Measurements from ENCODE around the gene ITGA11.

ITGA11 gene

DNA sequence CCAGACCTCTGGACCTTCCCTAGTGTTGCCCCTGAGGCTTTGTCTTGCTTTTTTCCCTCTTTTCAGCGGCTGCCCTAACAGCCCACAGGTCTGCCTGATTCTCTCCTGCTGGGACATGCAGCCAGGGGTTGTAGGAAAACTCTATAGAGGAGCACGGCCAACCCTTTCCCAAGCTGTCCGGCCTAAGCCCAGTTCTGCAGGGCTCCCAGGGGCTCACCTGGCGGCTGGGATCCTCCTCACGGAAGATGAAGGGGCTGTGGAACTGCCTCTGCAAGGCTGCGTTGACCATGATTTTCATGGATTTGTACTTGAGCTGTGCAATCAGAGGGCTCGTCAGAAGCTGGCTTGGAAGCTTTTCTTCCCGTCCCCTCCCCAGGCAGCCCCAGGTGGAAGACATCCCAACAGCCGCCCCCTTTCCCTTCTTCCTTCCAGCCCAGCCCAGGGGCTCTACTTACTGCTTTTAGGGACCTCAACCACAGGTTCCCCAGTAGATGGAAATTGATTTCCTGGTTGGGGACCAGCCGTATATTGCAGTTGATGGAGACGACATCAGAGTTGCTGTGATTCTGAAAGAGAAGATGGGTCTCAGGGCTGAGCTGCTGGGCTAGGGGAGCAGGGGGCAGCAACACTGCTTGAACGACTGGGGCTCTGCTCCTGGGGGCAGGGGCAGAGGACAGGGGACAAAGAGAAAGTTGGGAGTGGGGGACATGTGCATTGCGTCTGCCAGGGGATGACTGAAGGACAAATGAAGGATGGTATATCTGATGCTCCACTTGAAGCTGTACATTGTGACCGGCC lies 124.6 kb downstream of the ITGA11 start:
- no peak for DNase-seq

DNA sequence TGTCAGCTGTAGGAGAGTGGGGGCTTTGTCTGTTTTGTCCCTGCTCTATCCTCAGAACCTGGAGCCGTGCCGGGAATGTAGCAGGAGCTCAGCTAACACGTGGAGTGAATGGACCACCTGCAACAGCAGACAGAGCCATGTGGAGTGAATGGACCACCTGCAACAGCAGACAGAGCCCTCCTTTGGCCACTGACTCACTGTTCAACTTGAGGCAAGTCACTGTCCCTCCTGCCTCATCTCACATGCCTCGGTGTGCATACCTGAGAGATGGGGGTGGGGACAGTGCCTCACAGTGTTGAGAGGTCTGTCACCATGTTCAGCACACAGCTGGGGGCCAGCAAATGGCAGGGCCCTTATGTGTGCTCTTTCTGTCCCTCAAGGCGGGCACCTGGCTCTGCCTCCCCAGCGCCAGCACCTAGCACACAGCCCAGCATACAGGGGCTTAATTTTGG lies 126.5 kb downstream of the ITGA11 start:
- no peak for DNase-seq

DNA sequence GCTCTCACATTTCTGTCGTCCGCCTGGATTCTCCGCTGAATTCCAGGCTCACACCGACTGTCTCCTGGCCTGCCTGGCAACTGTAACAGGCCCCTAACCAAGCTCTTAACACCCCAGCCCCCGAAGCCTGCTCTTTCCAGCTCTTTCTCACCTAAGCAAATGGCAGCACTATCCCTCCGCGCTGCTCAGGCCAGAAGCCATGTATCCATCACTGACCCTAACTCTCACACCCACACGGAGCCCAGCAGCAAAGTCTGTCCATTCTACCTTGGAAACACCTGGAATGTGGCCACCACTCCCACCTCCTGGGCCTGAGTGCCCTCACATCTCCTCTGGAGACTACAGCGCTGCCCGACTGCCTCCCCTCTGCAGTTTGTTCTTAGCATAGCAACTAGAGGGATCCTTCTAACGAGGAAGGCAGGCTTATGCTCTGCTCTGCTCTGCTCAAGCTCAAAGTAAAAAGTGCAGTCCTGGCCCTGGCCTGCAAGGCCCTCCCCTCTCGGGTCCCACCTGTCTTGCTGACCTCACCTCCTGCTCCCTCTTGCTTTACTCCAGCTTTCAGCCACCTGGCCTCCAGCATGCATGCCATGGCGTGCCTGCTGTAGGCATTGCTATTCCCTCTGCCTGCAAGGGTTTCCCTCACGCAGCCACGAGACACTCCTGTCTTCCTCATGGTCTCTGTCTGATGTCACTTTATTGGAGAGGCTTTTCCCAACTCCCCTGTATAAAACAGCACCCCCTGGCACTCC lies 127.2 kb downstream of the ITGA11 start:
- DNase-seq, result no peak

DNA sequence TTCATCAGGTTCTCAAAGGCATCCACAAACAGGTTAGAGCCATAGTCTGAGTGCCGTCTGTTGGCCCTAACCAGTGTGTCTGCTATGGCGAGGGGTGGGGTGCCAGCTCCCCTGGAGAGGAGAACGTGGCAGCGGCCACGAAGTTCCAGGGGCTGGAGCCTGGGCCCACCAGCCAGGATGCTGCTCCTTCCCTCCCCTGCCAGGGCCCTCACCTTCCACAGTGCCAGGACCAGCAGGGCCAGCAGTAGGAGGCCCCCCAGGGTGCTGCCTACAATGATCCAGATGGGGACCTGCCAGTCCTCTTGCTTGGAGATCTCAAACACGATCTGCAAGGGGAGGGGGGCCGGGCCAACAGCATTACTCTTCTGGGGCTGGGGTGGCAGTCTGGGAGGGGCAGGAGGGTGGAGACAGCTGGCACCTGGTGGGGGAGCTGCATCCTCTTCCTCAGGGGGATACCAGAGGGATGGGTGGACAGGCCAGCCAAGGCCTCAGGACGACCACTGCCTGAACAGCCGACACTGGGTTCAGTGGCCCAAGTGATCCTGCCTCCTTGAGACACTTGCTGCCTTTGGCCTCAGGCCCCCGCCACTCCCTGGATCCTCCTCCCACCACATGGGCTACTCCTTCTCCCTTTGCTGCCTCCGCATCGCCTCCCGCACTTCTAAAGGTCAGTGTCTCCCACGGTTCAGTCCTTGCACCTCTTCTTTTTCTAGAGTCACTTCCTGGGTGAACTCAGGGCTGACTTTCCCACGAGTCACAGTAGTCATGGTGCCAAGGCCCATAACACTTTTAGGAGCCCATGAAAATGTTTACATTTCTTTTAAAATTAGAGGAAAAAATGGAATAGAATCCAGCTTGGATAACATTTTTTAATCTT lies 128.2 kb downstream of the ITGA11 start:
- DNase-seq, result no peak

DNA sequence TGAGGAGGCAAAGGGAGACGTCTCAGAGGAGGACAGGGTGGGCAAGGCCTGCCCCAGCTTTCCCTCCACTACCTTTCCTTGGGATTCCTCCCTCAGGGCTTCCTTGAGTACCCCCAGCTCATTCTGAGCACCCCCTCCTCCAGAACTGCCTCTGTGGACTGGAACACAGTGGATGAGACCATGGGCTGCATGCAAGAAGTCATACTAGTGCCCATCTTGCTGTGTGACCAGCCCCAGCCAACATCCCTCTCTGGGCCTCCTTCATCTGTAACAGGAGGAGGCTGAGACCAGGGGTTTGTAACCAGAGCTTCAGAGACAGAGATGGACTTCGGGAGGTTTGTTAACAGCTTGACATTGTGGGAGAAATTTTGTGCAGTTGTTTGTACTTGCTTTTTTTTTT lies 128.8 kb downstream of the ITGA11 start:
- DNase-seq, result no peak

DNA sequence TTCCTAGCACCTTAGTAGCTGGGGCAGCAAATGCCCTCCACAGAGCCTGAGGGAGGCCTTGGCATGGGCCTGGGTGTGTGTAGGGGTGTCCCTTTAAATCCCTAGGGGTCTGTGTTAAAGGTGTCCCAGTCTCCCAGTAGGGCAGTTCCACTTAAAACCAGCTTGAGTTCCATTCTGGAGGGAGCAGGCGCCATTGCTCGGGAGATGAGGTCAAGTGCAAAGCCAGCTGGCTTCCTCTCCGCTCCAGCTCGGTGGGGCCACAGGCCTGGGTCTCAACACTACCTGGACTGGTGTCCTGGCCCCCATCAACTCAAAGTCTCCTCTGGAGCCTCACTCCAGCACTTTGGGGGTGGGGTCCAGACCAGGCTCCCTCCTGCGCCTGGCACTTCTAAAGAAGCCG lies 129.2 kb downstream of the ITGA11 start:
- DNase-seq, result no peak

DNA sequence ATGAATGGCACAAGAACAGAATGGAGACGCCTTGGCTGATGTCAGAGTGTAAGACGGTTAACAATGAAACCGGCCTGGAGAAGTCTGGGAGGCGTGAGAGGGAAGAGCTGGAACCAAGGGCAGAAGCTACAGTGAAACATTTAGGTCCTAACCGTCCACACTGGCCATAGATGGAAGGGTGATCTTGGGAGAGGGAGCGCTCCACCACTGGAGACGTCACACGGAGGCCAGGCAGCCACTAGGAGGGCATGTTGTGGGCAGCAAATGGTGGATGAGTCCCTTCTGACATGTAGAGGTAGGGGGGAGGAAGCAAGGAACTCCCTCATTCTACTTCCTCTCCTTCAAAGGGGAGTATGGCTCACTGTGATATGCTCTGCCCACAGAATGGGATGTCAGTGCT lies 130.7 kb downstream of the ITGA11 start:
- no peak for DNase-seq

DNA sequence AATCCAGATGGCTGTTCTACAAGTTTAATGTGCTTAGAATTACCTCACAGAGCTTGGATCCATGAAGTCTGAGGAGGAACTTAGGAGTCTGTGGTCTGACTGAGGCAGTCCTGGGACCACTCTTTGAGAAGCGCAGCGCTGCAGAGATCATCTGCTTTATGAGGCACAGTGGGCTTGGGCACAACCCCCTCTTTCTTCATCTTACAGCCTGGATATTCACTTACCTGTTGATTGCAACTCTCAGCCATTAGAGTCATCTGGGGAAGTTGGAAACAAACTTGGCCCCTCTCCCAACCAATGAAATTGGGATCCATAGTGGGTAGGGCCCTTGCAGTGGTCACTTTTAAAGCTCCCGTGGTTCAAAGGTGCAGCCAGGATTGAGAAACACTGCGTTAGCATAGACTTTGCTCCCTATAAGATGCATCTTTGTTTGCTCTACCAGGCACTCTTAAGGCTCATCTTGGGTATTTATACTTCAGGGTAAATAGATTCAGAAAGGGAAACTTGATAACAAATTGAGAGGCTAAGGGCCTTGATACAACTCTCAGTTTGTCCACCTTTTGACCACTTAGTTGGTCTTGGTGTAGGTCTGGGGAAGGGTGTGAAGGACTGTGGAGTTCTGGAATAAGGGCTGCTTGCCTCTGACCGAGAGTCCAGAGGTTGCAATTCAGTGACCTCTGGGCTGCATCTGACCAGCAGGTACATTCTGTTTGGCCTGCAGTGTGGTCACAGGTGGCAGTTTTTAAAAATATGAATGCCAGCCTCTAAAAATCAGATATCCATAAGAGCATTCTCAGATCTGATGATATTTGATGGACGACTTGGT lies 131.6 kb downstream of the ITGA11 start:
- no peak for DNase-seq

DNA sequence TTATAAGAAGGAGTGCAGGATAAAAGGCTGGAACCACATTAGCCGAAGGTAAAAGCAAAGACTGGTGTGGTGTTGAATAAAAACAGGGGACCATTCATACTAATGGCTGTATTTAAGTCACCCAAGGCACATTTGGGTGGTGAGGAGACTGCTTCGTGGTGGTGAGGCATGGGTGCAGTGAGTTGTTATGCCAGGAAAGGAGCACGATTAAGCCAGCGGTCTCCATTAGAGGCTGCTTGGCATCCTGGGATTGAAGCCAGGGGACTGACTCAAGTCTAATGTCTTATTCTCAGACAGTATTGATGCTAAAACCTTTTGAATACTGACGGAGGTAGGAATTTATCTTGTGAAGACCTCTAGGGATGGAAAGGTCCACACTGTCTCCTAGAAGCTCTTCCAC lies 132.5 kb downstream of the ITGA11 start:
- DNase-seq, result no peak

DNA sequence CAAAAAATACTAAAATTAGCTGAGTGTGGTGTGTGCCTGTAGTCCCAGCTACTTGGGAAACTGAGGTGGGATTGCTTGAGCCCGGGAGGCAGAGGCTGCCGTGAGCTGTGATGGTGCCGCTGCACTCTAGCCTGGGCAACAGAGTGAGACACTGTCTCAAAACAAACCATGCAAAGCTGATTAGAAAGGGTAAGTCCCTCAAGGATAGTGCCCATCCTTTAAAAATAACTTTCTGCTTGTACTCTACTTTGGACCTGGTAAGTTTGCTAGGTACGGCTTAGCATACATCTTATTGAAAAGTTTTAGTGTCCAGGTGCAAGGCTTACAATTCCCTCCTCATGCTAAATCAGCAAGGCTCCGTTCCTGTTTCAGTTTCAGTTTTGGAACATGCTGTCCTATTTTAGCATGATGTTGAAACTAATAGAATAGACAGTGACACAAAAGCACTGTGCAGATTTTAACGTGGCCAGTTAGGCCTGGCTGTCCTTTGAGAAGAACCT lies 133.0 kb downstream of the ITGA11 start:
- no peak for DNase-seq

DNA sequence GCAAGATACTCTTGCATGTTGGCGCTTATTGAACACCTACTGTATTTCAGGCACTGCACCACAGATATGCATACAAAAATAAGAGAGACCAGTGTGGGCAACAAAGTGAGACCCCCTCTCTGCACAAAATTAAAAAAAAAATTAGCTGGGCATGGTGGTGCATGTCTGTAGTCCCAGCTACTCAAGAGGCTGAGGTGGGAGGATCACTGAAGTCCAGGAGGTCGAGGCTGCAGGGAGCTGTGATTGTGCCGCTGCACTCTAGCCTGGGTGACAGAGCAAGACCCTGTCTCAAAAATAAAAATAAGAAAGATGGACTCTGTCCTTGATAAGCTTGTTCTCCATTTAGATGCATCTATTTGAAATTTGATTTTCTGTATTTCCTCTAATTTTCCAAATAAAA lies 133.6 kb downstream of the ITGA11 start:
- DNase-seq, result no peak

DNA sequence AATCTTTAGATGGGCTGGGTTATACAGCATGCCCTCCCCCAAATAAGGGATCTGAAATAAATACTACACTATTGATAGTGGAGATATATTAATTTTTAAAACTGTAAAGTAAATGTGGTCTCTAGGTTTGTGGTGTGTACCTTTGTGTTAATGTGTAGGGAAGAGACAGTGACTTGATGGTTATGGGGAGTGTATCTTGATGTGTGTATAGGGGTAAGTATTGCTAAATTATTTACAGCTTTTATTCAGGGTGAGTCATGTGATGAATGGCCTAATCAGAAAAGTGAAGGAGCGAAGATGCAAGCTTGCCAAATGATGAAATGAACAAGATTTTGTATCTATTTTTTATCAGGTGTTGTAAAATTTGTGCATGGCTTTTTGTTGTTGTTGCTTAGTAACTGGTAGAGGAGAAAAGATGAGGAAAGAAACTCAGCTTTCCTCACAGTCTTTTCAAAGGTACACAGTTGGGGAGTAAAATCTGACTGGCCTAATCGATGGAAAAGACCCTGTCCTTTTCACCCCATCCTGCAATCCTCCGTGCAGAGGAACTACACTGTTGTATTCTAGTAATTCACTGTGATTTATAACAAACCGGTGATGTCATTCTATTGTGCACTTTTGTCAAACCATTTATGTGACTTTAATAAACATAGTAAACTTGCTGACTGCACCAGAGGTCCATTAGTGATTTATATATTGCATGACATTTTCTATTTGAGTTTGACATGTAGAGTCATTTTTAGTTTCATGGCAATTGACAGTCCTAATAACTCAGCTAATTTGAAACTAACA lies 136.8 kb downstream of the ITGA11 start:
- DNase-seq, result no peak

DNA sequence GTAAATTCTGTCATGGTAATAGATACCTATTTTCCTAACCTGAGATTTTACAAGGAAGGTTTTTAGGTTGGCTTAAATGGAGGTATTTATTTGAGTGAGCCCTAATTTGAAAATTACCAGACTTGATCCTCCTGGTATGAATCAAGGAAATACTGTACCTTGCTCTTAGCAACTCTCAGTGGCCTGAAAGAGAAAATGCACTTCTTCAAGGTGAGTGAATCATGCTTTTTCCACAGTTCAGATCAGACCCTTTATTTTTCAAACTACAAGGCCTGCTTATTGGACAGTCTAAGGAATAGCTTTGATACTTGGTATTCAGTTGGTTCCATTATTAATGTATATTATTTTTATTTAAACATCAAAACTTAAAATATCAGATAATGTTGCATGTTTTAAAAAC lies 139.0 kb downstream of the ITGA11 start:
- no peak for DNase-seq

DNA sequence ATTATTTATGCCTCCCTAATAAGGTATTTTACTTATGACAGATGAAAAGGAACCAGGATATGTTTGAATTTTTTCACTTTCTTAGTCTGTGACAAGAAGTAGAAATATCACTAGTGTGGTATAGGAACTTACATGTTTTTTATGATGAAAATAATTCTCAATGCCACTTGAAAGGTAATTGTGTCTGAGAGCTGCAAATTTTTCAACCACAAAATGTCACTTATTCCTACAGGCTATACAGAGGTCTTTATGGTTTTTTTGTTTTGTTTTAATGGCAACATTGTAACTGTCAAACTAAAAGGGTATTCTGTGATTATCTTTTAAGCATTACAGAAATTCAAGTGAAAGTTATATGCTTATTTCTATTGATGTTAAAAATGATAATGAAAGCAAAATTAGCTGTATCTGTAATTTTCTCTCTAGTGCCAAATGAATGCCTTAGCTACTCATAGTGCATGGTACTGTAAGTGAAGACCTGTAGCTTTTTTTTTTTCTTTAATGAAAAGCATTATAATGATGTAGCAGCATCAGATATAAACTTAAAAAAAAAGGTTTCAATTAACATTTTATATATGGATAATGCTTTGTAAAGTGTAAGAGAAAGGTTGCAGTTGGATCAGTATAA lies 139.7 kb downstream of the ITGA11 start:
- no peak for DNase-seq

DNA sequence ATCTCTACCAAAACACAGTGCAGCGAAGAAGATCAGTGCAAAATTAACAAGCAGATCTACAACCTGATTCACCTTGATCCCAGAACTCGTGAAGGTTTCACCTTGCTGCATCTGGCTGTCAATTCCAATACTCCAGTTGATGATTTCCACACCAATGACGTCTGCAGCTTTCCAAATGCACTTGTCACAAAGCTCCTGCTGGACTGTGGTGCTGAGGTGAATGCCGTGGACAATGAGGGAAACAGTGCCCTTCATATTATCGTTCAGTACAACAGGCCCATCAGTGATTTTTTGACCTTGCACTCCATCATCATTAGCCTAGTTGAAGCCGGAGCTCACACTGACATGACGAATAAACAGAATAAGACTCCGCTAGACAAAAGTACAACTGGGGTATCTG lies 141.2 kb downstream of the ITGA11 start:
- DNase-seq, result no peak

DNA sequence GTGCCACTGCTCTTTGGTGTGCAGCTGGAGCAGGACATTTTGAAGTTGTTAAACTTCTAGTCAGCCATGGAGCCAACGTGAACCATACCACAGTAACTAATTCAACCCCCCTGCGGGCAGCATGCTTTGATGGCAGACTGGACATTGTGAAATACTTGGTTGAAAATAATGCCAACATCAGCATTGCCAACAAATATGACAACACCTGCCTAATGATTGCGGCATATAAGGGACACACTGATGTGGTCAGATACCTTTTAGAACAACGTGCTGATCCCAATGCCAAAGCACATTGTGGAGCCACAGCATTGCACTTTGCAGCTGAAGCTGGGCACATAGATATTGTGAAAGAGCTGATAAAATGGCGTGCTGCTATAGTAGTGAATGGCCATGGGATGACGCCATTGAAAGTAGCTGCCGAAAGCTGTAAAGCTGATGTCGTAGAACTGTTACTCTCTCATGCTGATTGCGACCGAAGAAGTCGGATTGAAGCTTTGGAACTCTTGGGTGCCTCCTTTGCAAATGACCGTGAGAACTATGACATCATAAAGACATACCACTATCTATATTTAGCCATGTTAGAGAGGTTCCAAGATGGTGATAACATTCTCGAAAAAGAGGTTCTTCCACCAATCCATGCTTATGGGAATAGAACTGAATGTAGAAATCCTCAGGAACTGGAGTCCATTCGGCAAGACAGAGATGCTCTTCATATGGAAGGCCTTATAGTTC lies 142.2 kb downstream of the ITGA11 start:
- DNase-seq, result no peak

DNA sequence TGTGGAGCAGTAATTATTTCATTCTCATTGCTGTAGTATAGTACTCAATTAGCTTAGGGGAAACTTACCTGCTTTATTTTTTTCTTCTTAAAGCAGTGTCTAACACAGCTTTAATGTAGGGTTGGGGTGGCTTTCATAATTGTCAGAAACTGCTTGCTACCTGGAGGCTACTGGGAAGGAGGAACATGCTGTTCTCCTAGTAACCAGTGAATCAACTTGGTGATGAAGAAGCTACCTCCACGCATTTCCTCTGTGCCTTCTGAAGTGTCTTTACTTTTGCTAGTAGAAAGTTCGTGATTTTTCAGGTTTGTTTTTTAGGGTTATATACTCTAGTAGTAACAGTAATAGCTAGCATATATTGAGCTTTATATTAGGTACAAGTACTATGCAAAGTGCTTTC lies 142.9 kb downstream of the ITGA11 start:
- no peak for DNase-seq

DNA sequence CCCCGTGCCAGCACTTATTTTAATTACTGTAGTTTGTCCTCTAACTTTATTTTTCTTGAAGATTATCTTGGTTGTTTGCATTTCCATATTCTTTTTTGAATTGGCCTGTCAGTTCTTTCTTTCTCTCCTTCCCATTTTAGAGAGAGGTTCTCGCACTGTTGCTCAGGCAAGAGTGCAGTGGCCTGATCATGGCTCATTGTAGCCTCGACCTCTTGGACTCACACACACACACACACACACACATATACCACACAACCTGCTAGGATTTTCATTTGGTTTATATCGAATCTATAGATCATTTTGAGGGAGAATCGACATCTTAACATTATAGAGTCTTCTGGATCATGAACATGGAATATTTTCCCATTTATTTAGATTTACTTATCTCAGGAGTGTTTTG lies 145.7 kb downstream of the ITGA11 start:
- DNase-seq, result no peak

DNA sequence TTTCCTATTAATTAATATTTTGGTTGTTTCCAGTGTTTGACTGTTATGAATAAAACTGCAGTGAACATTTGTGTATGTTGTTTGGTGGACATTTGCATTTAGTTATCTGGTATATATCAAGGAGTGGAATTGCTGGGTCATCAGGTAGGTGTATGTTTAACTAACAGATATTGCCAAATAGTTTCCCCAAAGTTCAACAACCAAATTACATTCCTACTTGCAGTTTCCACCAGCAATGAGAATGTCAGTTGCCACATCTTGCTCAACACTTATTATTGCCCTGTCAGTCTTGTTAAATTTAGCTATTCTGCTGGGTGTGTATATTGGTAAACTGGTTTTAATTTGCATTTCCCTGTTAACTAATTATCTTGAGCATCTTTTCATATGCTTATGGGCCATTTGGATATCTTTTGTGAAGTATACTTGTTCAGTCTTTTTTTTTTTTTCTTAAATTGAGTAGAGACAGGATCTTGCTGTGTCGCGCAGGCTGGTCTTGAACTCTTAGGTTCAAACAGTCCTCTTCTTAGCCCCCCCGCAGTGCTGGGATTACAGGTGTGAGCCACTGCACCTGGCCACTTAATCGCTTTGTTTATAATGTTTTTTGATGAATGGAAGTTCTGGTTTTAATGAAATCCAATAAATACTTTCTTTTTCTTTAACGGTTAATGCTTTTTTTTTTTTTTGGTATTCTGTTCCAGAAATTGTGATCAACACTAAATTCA lies 146.5 kb downstream of the ITGA11 start:
- DNase-seq, result no peak
